Esophagus muscularis mucosa (tissue), 4 donors: ENCODE results near the gene FAM131B. TPM values are rescaled to one million over a fixed set of nuclear protein-coding genes. Genes with fewer than 3 reads are reported as not detected.

Experiments
- DNase-seq: peaks from one replicate; pipeline ENCODE4 v3.0.0-alpha.2; 2017; ENCODE audit errors: extremely low spot score
- H3K27ac ChIP-seq, 4 donors: fragments of 200-600 bp; sonication (generic); replicated peaks in 1 of 4; 1 replicate in 3 of 4; 2 replicates in 1 of 4; pipeline ENCODE4 v1.5.1; 2016 to 2019; ENCODE audit warnings: mild to moderate bottlenecking in 1 of 4
- H3K27me3 ChIP-seq, 4 donors: fragments of 200-600 bp; sonication (generic); one replicate each; pipeline versions ENCODE4 v1.5.1 to v1.6.0; 2016 to 2019
- H3K36me3 ChIP-seq, 4 donors: fragments of 200-600 bp; sonication (generic); one replicate each; pipeline ENCODE4 v1.5.1; 2016 to 2019
- H3K4me1 ChIP-seq, 4 donors: fragments of 200-600 bp; sonication (generic); one replicate each; pipeline ENCODE4 v1.5.1; 2016 to 2019
- H3K4me3 ChIP-seq, 4 donors: fragments of 200-600 bp; sonication (generic); 1 replicate in 2 of 4; 2 replicates in 2 of 4; pipeline ENCODE4 v1.5.1; 2016 to 2019; ENCODE audit warnings: mild to moderate bottlenecking in 4 of 4, moderate library complexity in 1 of 4
- H3K9me3 ChIP-seq, 4 donors: fragments of 200-600 bp; sonication (generic); 1 replicate in 3 of 4; 2 replicates in 1 of 4; pipeline ENCODE4 v1.5.1; 2016 to 2019
- EP300 ChIP-seq: sonication (generic); formaldehyde crosslinking; IDR thresholded peaks from one replicate; pipeline ENCODE4 v1.6.1; 2017; ENCODE audit warnings: antibody characterized with exemption
- POLR2A ChIP-seq: fragments of 450-650 bp; IDR thresholded peaks from one replicate; pipeline ENCODE4 v1.6.1; 2017; ENCODE audit warnings: antibody characterized with exemption, moderate library complexity, mild to moderate bottlenecking, low read depth
- POLR2AphosphoS5 ChIP-seq, 2 donors: sonication (generic); formaldehyde crosslinking; IDR thresholded peaks; one replicate each; pipeline ENCODE4 v1.6.1; 2017; ENCODE audit warnings: antibody characterized with exemption in 2 of 2
- WGBS: methylation state at CpG from one replicate; pipeline ENCODE4 v1.1.5; 2018; 5-methylcytosine and 5-hydroxymethylcytosine counted together
- intact Hi-C: fragments of 100-400 bp; cut with DNase I; formaldehyde crosslinking; loops from one replicate; pipeline ENCODE4 v1.15.1; 2023
- total RNA-seq, 4 donors: library from RNA; depleted of rRNA; stranded (reverse); fragments of >200 nt; gene quantifications; one replicate each; pipeline versions ENCODE4 v1.1.0 to v1.2.1, GENCODE V29; 2016
- TF ChIP-seq, protein P1 (sequence below), 3 experiments: fragments of 200-600 bp in 2 of 3; fragments of 450-650 bp in 1 of 3; sonication (generic) in 2 of 3; IDR thresholded peaks; one replicate each; pipeline ENCODE4 v1.5.1; 2017 to 2019; ENCODE audit warnings: antibody characterized with exemption in 3 of 3, mild to moderate bottlenecking in 2 of 3, moderate library complexity in 1 of 3

The FAM131B gene
- total RNA-seq, 4 donors from 2014 or later: 0.42 to 2.0 (median 1.3) TPM

DNA sequence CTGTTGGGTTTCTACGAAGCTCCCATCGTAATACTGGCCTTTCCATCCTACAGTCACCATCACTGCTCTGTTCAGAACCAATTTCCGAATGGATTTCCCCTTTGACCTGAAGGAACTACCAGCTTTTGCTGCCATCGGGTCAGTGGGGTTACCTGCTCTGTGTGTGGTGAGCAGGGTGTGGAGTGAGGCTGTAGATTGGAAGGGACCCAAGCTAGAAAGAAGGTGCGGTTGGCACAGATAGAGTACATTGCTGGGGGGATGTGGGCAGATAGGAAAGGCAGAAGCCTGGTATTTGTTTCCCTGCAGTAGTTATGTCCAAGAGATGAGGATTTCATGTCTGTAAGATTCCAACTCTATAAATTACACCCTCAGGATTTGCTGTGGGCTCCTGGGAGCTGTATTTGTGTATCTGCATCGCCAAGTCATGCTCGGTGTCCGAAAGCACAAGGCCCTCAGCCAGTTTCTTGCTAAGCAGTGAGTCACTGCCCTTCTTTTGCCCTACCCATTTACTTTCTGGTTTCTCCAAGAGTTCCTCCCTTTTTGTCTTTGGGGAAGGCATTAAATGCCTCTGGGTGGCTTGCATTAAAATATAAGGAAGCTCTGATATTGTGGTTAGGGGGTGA, 31.2 kb downstream of the FAM131B start:
- WGBS: 73% methylated on average over 8 of the region's 8 CpGs
- H3K36me3 ChIP-seq: no peaks in the 10 kb centered on the region
- DNase-seq: no peak
- no peaks in the 10 kb centered on the region for H3K9me3 ChIP-seq
- peaks cover 0 to 6% (median 0%) of the 10 kb centered on the region in 4 donors for H3K4me1 ChIP-seq
- no peaks in the 10 kb centered on the region for H3K27me3 ChIP-seq
- no peak overlapping the region for H3K27ac ChIP-seq
- no peak for TF ChIP-seq POLR2A
- TF ChIP-seq, protein P1, sequence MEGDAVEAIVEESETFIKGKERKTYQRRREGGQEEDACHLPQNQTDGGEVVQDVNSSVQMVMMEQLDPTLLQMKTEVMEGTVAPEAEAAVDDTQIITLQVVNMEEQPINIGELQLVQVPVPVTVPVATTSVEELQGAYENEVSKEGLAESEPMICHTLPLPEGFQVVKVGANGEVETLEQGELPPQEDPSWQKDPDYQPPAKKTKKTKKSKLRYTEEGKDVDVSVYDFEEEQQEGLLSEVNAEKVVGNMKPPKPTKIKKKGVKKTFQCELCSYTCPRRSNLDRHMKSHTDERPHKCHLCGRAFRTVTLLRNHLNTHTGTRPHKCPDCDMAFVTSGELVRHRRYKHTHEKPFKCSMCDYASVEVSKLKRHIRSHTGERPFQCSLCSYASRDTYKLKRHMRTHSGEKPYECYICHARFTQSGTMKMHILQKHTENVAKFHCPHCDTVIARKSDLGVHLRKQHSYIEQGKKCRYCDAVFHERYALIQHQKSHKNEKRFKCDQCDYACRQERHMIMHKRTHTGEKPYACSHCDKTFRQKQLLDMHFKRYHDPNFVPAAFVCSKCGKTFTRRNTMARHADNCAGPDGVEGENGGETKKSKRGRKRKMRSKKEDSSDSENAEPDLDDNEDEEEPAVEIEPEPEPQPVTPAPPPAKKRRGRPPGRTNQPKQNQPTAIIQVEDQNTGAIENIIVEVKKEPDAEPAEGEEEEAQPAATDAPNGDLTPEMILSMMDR (IDR thresholded peaks at IDR 0.05): no peak
- no peak overlapping the region for H3K4me3 ChIP-seq
- intact Hi-C loops: no loop called here

DNA sequence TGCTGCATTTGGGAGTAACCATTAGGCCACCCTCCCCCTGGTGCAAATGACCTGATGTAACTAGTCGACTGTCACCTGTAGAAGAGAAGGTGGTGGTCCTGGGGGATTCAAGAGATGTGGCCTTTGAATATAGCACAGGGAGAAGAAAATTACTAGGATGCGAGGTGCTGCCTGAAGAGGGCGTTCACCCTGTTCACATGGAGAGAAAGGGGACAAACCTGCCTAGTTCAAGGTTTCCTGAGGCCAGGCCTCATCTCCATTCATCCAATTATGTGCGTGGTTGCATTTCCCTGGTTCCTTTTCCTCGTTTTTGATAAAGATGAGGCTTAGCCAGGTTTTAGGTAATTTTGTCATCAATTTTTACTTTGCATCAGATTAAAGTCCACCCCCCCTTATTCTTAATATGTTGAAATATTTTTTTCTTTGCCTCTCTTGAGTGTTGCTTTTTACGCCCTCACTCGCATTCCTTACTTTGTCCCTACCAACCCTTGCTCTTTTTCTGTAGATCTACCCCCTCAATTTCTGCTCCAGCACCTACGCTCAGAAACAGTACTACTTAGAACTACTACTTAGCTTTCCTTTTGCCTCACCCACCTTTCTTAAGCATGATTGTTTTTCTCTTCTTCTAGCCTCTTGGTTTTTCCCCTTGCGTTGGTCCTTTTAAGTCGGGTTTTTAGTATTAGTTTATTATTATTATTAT, 32.9 kb downstream of the FAM131B start:
- Histone ChIP-seq H3K4me3 (no peak overlapping the region), H3K27ac (no peak overlapping the region)
- TF ChIP-seq POLR2A (no peak), EP300 (no peak), POLR2AphosphoS5 (IDR thresholded peaks at IDR 0.05) (no peak)
- TF ChIP-seq, protein P1 (IDR thresholded peaks at IDR 0.05): no peak

DNA sequence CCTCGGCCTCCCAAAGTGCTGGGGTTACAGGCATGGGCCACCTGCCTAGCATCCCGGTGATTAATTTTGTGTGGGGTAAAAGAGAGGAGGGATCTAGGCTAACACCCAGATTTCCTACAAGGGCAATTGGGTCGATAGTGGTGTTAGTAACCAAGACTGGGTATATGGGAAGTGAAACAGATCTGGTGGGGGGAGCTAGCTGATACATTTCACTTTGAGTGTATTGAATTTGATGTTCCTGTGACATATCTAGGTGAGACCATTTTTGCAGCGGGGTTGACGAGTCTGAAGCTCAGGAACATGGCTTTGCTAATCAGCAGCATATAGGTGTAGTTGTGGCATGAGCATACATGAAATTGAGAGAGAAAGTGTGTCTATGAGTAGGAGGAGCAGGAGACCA, 34.6 kb downstream of the FAM131B start:
- intact Hi-C loops: no loop called here
- no peak overlapping the region for H3K4me3 ChIP-seq
- TF ChIP-seq, protein P1 (IDR thresholded peaks at IDR 0.05): no peak
- TF ChIP-seq POLR2AphosphoS5 (IDR thresholded peaks at IDR 0.05) (no peak), EP300 (no peak), POLR2A (no peak)
- H3K27ac ChIP-seq: no peak overlapping the region
- no peaks in the 10 kb centered on the region for H3K27me3 ChIP-seq
- DNase-seq: no peak
- H3K36me3 ChIP-seq: no peaks in the 10 kb centered on the region
- WGBS: 89% methylated on average over 5 of the region's 5 CpGs
- peaks cover 0 to 6% (median 2%) of the 10 kb centered on the region in 4 donors for H3K4me1 ChIP-seq
- no peaks in the 10 kb centered on the region for H3K9me3 ChIP-seq

More for the DNA sequence above, 32.9 kb downstream of the FAM131B start:
- Histone ChIP-seq H3K4me1 (peaks cover 0 to 6% (median 0%) of the 10 kb centered on the region in 4 donors), H3K9me3 (no peaks in the 10 kb centered on the region), H3K27me3 (no peaks in the 10 kb centered on the region), H3K36me3 (no peaks in the 10 kb centered on the region)
- no peak for DNase-seq
- 90% methylated on average over 10 of the region's 10 CpGs for WGBS
- intact Hi-C loops: no loop called here

DNA sequence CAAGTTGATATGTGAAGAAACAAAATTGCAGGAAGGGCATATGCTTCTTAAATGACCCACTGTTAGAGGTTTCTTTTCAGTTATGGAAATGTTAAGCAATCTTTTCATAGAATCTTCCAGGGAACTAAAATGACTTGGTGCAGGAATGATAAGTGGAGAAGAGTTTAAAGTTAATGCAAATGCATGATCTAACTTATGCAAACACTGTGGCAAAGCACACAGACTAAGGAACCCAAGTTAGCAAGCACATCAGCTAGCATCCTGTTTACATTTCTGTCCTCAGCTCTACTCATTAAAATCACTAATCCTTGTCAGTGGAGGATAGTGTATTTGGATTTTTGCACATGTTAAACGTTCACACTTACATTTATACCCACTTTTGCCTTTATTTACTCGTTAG, 37.3 kb downstream of the FAM131B start:
- H3K9me3 ChIP-seq: no peaks in the 10 kb centered on the region
- intact Hi-C loops: no loop called here
- 80% methylated on average over 2 of the region's 2 CpGs for WGBS

More for the DNA sequence above, 37.3 kb downstream of the FAM131B start:
- no peaks in the 10 kb centered on the region for H3K36me3 ChIP-seq
- H3K27ac ChIP-seq: no peak overlapping the region
- H3K4me1 ChIP-seq: peaks cover 0 to 5% (median 0%) of the 10 kb centered on the region in 4 donors
- TF ChIP-seq POLR2AphosphoS5 (IDR thresholded peaks at IDR 0.05): no peak
- no peak for TF ChIP-seq POLR2A
- TF ChIP-seq EP300: no peak
- TF ChIP-seq, protein P1 (IDR thresholded peaks at IDR 0.05): no peak
- no peak overlapping the region for H3K4me3 ChIP-seq
- no peak for DNase-seq
- no peaks in the 10 kb centered on the region for H3K27me3 ChIP-seq
